ENCODE data around the gene PTPN14. TPM values are rescaled to one million over a fixed set of nuclear protein-coding genes. Genes with fewer than 3 reads are reported as not detected.

The PTPN14 gene
- total RNA-seq, 2 experiments from 2014 or later, result 0.08 to 0.09 TPM

- H3K27me3 Mint-ChIP-seq, result no peaks in the 10 kb centered on the region
- H3K9me3 Mint-ChIP-seq, result no peaks in the 10 kb centered on the region
- DNase-seq, result no peak
- H3K27ac Mint-ChIP-seq, result no peak overlapping the region
- peaks cover 5% of the 10 kb centered on the region for H3K4me1 Mint-ChIP-seq
- H3K4me3 Mint-ChIP-seq, result no peak overlapping the region
- no peak for ATAC-seq (ENCODE audit: low read depth)
- POLR2A ChIA-PET, result no interaction called here
- peaks cover 10% of the 10 kb centered on the region for H3K36me3 Mint-ChIP-seq
Observed at GRCh38 chr1:214338212-214338611, 213.2 kb downstream of the PTPN14 start.

GRCh38 chr1:214337511-214337910 lies 213.9 kb downstream of the PTPN14 start:
- no peaks in the 10 kb centered on the region for H3K27me3 Mint-ChIP-seq
- H3K4me1 Mint-ChIP-seq, result peaks cover 5% of the 10 kb centered on the region
- peaks cover 10% of the 10 kb centered on the region for H3K36me3 Mint-ChIP-seq
- POLR2A ChIA-PET, result no interaction called here
- H3K27ac Mint-ChIP-seq, result no peak overlapping the region
- no peak for DNase-seq
- no peak overlapping the region for H3K4me3 Mint-ChIP-seq
- no peak for ATAC-seq (ENCODE audit: low read depth)
- H3K9me3 Mint-ChIP-seq, result no peaks in the 10 kb centered on the region

- peaks cover 5% of the 10 kb centered on the region for H3K4me1 Mint-ChIP-seq
- no peaks in the 10 kb centered on the region for H3K27me3 Mint-ChIP-seq
- H3K36me3 Mint-ChIP-seq, result peaks cover 10% of the 10 kb centered on the region
- no peak overlapping the region for H3K27ac Mint-ChIP-seq
- no peaks in the 10 kb centered on the region for H3K9me3 Mint-ChIP-seq
- no peak for DNase-seq
- no peak for ATAC-seq (ENCODE audit: low read depth)
- POLR2A ChIA-PET, result no interaction called here
- no peak overlapping the region for H3K4me3 Mint-ChIP-seq
Observed at GRCh38 chr1:214337015-214337414, 214.4 kb downstream of the PTPN14 start.

- no peaks in the 10 kb centered on the region for H3K9me3 Mint-ChIP-seq
- DNase-seq (no peak), ATAC-seq (ENCODE audit: low read depth) (no peak)
- H3K27me3 Mint-ChIP-seq, result no peaks in the 10 kb centered on the region
- H3K4me3 Mint-ChIP-seq, result no peak overlapping the region
- peaks cover 12% of the 10 kb centered on the region for H3K36me3 Mint-ChIP-seq
- H3K4me1 Mint-ChIP-seq, result peaks cover 6% of the 10 kb centered on the region
- H3K27ac Mint-ChIP-seq, result no peak overlapping the region
- POLR2A ChIA-PET, result no interaction called here
Observed at GRCh38 chr1:214335567-214335966, 215.8 kb downstream of the PTPN14 start.

GRCh38 chr1:214332946-214333798 lies 218.2 kb downstream of the PTPN14 start:
- POLR2A ChIA-PET, result interaction anchor here (0.9 kb wide), 1 partner anchor 53 kb away, joined by 3 read pairs; the partner anchor contains the start of gene SMYD2
- no peak overlapping the region for H3K4me3 Mint-ChIP-seq
- H3K27me3 Mint-ChIP-seq, result no peaks in the 10 kb centered on the region
- peak overlapping the region; percentile 56 for H3K27ac Mint-ChIP-seq
- H3K9me3 Mint-ChIP-seq, result no peaks in the 10 kb centered on the region
- H3K4me1 Mint-ChIP-seq, result peaks cover 6% of the 10 kb centered on the region
- H3K36me3 Mint-ChIP-seq, result peaks cover 7% of the 10 kb centered on the region
- ATAC-seq (ENCODE audit: low read depth), result no peak
- DNase-seq, result peak; percentile 51

GRCh38 chr1:214331827-214332423 lies 219.5 kb downstream of the PTPN14 start:
- no peak overlapping the region for H3K4me3 Mint-ChIP-seq
- POLR2A ChIA-PET, result interaction anchor here (1.3 kb wide), 1 partner anchor 70 kb away, joined by 3 read pairs; no protein-coding TSS in a partner anchor
- ATAC-seq (ENCODE audit: low read depth) (no peak), DNase-seq (peak; percentile 55)
- H3K27ac Mint-ChIP-seq, result no peak overlapping the region
- H3K9me3 Mint-ChIP-seq, result no peaks in the 10 kb centered on the region
- peaks cover 5% of the 10 kb centered on the region for H3K36me3 Mint-ChIP-seq
- H3K27me3 Mint-ChIP-seq, result no peaks in the 10 kb centered on the region
- peaks cover 10% of the 10 kb centered on the region for H3K4me1 Mint-ChIP-seq

- Mint-ChIP-seq H3K4me3 (no peak overlapping the region), H3K9me3 (no peaks in the 10 kb centered on the region), H3K27ac (no peak overlapping the region), H3K4me1 (peaks cover 9% of the 10 kb centered on the region), H3K27me3 (no peaks in the 10 kb centered on the region), H3K36me3 (peaks cover 5% of the 10 kb centered on the region)
- ATAC-seq (ENCODE audit: low read depth) (no peak), DNase-seq (no peak)
- POLR2A ChIA-PET, result interaction anchor here (1.3 kb wide), 1 partner anchor 70 kb away, joined by 3 read pairs; no protein-coding TSS in a partner anchor
Observed at GRCh38 chr1:214331180-214331579, 220.2 kb downstream of the PTPN14 start.

- Mint-ChIP-seq H3K4me1 (peaks cover 10% of the 10 kb centered on the region), H3K27me3 (no peaks in the 10 kb centered on the region), H3K4me3 (no peak overlapping the region), H3K27ac (no peak overlapping the region), H3K9me3 (no peaks in the 10 kb centered on the region), H3K36me3 (peaks cover 5% of the 10 kb centered on the region)
- POLR2A ChIA-PET, result no interaction called here
- DNase-seq (no peak), ATAC-seq (ENCODE audit: low read depth) (no peak)
Observed at GRCh38 chr1:214330715-214331114, 220.7 kb downstream of the PTPN14 start.

GRCh38 chr1:214330222-214330621 lies 221.2 kb downstream of the PTPN14 start:
- DNase-seq (no peak), ATAC-seq (ENCODE audit: low read depth) (no peak)
- H3K9me3 Mint-ChIP-seq, result no peaks in the 10 kb centered on the region
- H3K36me3 Mint-ChIP-seq, result peaks cover 8% of the 10 kb centered on the region
- no peak overlapping the region for H3K4me3 Mint-ChIP-seq
- no peak overlapping the region for H3K27ac Mint-ChIP-seq
- no peaks in the 10 kb centered on the region for H3K27me3 Mint-ChIP-seq
- POLR2A ChIA-PET, result no interaction called here
- H3K4me1 Mint-ChIP-seq, result peaks cover 10% of the 10 kb centered on the region

GRCh38 chr1:214329470-214330220 lies 221.8 kb downstream of the PTPN14 start:
- H3K27me3 Mint-ChIP-seq, result no peaks in the 10 kb centered on the region
- no peak overlapping the region for H3K27ac Mint-ChIP-seq
- POLR2A ChIA-PET, result interaction anchor here (1.0 kb wide), 1 partner anchor 68 kb away, joined by 4 read pairs; no protein-coding TSS in a partner anchor
- no peaks in the 10 kb centered on the region for H3K9me3 Mint-ChIP-seq
- no peak overlapping the region for H3K4me3 Mint-ChIP-seq
- DNase-seq (no peak), ATAC-seq (ENCODE audit: low read depth) (no peak)
- H3K4me1 Mint-ChIP-seq, result peaks cover 10% of the 10 kb centered on the region
- H3K36me3 Mint-ChIP-seq, result peaks cover 8% of the 10 kb centered on the region

- peak; percentile 76 for DNase-seq
- Mint-ChIP-seq H3K27ac (no peak overlapping the region), H3K27me3 (no peaks in the 10 kb centered on the region), H3K4me3 (no peak overlapping the region), H3K4me1 (peaks cover 10% of the 10 kb centered on the region), H3K36me3 (peaks cover 9% of the 10 kb centered on the region), H3K9me3 (no peaks in the 10 kb centered on the region)
- ATAC-seq (ENCODE audit: low read depth), result peak; percentile 92
- POLR2A ChIA-PET, result interaction anchor here (1.0 to 1.4 kb wide), 3 partner anchors 49 to 114 kb away, joined by 3 to 6 read pairs (median 4); no protein-coding TSS in a partner anchor
Observed at GRCh38 chr1:214328770-214329469, 222.5 kb downstream of the PTPN14 start.

GRCh38 chr1:214327514-214327913 lies 223.9 kb downstream of the PTPN14 start:
- H3K4me3 Mint-ChIP-seq, result no peak overlapping the region
- no peaks in the 10 kb centered on the region for H3K9me3 Mint-ChIP-seq
- no peaks in the 10 kb centered on the region for H3K27me3 Mint-ChIP-seq
- no peak for DNase-seq
- H3K27ac Mint-ChIP-seq, result no peak overlapping the region
- POLR2A ChIA-PET, result interaction anchor here (1.4 kb wide), 1 partner anchor 113 kb away, joined by 6 read pairs; no protein-coding TSS in a partner anchor
- H3K36me3 Mint-ChIP-seq, result peaks cover 9% of the 10 kb centered on the region
- ATAC-seq (ENCODE audit: low read depth), result peak; percentile 41
- peaks cover 10% of the 10 kb centered on the region for H3K4me1 Mint-ChIP-seq

GRCh38 chr1:214326406-214326805 lies 225.0 kb downstream of the PTPN14 start:
- Mint-ChIP-seq H3K4me3 (no peak overlapping the region), H3K27me3 (no peaks in the 10 kb centered on the region), H3K9me3 (no peaks in the 10 kb centered on the region), H3K4me1 (peaks cover 8% of the 10 kb centered on the region), H3K27ac (no peak overlapping the region), H3K36me3 (peaks cover 13% of the 10 kb centered on the region)
- POLR2A ChIA-PET, result no interaction called here
- no peak for ATAC-seq (ENCODE audit: low read depth)
- no peak for DNase-seq

All from activated naive CD8-positive, alpha-beta T cell treated with anti-CD3 and anti-CD28 coated beads, Interleukin-2, amount 10 ng/mL, durations not matched to agents 7 days and 5 days (primary cell).